Activated gamma-delta T cell treated with anti-CD3 and anti-CD28 coated beads, Interleukin-2, amount 50 U/mL, for 16 hours (primary cell): ENCODE data around the gene FBXL17.

Source experiments
- DNase-seq: peaks from one replicate; pipeline ENCODE4 v3.0.0-alpha.2; 2020; ENCODE audit warnings: low read depth

FBXL17 gene

GRCh38 chr5:108149369-108149768 is 232.5 kb downstream of the FBXL17 start:
- no peak for DNase-seq

DNA sequence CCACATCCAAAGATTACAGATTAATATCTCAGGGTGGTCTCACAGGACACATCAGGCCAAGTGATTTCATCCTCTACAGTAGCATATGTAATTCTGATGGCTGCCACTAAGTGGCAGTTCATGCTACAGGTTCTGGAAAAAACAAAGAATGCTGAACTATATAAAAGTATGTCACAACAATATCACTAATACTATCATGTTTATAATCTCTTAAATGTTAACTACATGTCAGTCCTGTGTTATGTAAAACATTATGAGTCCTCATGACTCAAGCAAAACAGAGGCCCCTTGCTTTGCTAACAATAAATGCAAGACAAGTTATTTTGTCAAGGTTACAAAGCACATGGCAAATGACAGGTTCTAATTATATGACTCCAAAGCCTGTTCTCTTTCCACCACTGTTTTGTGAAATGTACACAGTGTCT is 233.2 kb downstream of the FBXL17 start:
- no peak for DNase-seq

DNA sequence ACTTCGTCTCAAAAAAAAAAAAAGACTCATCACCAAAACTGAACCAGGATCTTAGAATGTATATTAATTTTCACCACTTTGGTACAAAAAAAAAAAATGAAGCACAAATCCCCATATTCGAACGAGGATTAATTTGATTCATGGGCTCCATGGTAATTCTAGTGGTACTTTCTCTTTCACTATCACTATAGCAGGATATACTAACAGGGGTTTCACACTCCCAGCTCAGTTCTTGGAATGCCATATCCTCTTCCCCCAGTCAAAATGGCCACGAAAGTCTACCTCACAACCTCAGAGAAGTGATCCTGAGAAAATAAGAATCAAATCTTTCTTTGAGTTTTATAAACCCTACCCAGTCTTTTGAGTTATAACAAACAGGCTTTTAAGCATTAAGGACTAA is 235.7 kb downstream of the FBXL17 start:
- DNase-seq, result no peak

GRCh38 chr5:108145351-108145750 is 236.5 kb downstream of the FBXL17 start:
- DNase-seq, result no peak

GRCh38 chr5:108144332-108144731 is 237.6 kb downstream of the FBXL17 start:
- no peak for DNase-seq

GRCh38 chr5:108143581-108143980 is 238.3 kb downstream of the FBXL17 start:
- no peak for DNase-seq

- no peak for DNase-seq
Measured at GRCh38 chr5:108141676-108142075, 240.2 kb downstream of the FBXL17 start.

DNA sequence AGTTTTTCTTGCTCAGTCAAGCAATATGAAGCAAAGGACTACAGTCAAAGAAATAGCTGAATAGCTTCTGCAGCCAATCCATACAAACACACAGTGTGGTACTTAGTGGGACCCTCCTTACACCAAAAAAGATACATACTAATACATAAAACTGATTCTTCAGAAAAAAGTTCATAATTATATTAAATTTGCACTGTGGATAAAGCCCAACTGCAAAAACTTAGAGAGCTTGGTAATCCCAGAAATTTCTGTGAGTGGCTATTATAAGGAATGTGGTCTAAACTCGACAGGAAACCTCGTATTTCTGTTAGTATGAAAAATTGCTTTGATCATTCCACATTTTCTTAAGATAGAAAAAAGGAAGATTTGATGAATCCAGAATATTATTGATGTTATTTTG is 245.4 kb downstream of the FBXL17 start:
- no peak for DNase-seq

DNA sequence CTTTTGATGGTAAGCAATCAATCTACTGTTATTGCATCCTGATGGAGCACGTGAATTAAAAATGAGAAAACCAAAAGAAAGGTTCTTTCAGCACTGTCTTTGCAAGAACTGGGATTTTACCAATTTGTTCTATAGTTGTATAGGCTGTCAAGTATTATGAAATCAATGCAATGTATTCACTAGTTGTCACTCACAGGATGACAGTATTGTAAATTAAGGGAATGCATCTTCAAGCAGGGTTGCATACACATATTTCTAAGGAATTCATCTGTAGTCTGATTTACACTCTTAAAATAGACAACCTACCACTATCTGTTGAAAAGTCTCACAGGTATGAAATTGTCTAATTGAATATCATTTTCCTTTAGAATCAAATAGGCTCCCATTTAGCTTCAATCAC is 252.8 kb downstream of the FBXL17 start:
- DNase-seq, result no peak

GRCh38 chr5:108125771-108126511 is 256.0 kb downstream of the FBXL17 start:
- no peak for DNase-seq

GRCh38 chr5:108124596-108124995 is 257.3 kb downstream of the FBXL17 start:
- DNase-seq, result no peak

DNA sequence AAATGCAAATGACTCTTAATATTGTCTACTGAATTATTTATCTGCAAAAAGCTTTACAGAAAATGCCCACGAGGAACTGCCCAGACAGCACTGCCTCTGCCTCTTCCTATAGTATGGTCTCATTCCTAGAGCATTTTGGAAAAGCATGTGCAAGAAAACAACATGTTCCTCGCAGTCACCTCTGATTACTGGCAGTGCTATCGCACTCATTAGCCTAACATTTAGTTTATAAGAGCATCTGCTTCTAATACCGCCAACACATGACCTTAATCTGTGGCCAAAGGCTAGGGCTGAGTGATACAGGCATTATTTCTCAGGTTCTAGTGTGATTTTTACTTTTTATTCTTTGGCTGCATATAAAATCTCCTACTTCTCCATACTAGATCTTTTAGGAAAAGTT is 259.2 kb downstream of the FBXL17 start:
- DNase-seq, result no peak

- DNase-seq, result no peak
Measured at GRCh38 chr5:108118813-108119514, 262.9 kb downstream of the FBXL17 start.

DNA sequence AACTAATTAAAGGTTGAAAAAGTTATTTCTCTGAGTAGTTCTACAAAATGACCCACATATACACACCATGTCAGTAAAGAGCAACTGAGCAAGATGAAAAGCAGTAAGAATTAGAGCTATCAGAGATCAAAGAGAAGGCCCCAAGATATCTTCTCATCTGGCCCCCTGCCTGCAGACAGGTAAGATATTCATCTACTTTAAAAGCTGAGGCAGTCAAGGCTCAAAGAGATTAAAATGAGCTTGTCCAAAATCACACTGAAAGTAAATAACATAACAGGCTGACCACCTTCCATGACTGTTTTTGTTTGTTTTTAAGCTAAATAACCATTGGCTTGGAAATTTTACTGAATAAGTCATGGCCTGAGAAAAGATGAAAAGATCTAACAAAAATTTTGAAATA is 266.2 kb downstream of the FBXL17 start:
- DNase-seq, result no peak

DNA sequence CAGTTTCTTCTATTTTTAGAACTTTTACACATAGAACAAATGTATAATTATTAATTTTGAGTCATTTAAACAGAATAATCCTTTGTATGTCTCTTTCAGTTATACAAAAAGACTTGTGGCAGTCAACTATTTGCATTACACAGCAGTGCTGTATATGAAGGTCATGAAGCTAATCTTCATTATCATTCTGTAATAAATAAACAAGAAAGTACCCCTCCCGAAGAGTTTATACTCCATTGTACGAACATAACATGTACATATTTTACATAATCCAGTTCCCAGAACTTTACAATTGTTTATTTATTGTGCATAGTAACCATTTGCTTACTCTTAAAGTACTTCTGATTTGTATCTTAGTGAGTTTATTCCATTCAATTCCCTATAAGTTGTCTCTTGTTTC is 267.9 kb downstream of the FBXL17 start:
- no peak for DNase-seq

- no peak for DNase-seq
Measured at GRCh38 chr5:108111736-108112135, 270.2 kb downstream of the FBXL17 start.

DNA sequence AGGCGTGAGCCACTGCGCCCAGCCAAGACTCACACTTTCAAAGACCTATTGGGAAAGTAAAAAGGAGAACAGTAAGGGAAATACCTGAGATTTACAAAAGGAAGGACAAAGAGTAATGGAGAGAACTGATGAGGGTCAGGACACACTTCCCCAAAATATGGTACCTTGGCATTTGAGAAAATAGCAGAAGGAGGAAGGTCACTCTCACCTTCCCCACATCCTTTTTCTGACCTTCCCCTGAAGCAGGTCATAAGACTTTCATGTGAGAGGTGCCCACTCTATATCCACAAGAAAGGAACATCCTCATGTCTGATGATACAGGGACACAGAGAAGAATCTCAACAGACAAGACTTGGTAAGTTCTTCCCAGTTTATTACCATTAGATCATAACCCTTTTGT is 272.8 kb downstream of the FBXL17 start:
- no peak for DNase-seq

- no peak for DNase-seq
Measured at GRCh38 chr5:108104448-108104847, 277.4 kb downstream of the FBXL17 start.

GRCh38 chr5:108102463-108102862 is 279.4 kb downstream of the FBXL17 start:
- DNase-seq, result no peak

GRCh38 chr5:108101821-108102220 is 280.1 kb downstream of the FBXL17 start:
- no peak for DNase-seq

DNA sequence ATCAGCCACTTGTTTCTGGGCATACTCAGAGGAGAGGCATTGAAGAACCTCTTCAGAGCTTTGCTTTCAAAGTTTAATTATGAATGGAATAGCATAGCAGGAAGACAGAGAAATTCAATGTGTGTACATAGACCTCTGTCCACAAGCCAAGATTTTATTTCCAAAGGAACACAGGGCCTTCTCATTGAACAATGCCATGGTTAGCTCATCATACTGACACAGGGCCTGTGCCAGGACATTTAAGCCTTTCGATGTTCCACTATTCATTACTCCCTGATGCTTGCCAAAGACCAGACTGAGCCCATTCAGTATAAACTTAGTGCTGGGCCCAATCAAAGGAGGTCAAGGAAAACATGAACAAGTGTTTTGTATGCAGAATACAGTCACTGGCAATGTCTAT is 280.8 kb downstream of the FBXL17 start:
- no peak for DNase-seq

- DNase-seq, result no peak
Measured at GRCh38 chr5:108094800-108095199, 287.1 kb downstream of the FBXL17 start.

DNA sequence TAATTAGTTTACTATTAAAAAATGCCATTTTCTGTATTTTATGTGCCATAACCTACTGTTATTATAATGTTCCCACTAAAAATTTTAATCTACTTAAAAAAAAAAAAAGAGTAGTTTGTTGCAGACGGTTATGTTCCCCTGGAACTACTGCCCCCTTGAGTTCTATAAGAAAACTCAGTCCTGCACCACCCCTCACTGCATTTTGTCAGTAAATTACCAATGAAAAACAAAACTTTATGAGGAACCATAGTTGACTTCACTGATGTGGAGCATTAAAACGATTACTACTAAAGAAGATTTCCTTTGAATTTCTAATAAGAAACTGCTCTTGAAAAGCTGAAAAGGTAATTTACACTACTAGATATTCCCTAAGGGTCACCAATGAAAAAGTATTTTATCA is 288.7 kb downstream of the FBXL17 start:
- DNase-seq, result no peak

- DNase-seq, result no peak
Measured at GRCh38 chr5:108090946-108091345, 291.0 kb downstream of the FBXL17 start.
